GM20431 (cell line): ENCODE measurements around the gene TPCN2.

Experiments used
- in situ Hi-C: fragments of 300-500 bp; cut with MseI, MboI; formaldehyde crosslinking; loops from one replicate; pipeline ENCODE4 v1.15.0; 2020; ENCODE audit warnings: low sequenced_read_pairs; ENCODE audit not compliant: unreplicated experiment

The TPCN2 gene

GRCh38 chr11:69104856-69105395 lies 56.2 kb downstream of the TPCN2 start:
- in situ Hi-C loops: loop anchor here (10.0 kb wide), 1 partner anchor 530 kb away; no protein-coding TSS in a partner anchor

- in situ Hi-C loops: loop anchor here (10.0 kb wide), 1 partner anchor 529 kb away; no protein-coding TSS in a partner anchor
These were observed 56.8 kb downstream of the TPCN2 start for GRCh38 chr11:69105461-69106030.

GRCh38 chr11:69106031-69106811 lies 57.5 kb downstream of the TPCN2 start:
- in situ Hi-C loops: loop anchor here (10.0 kb wide), 1 partner anchor 529 kb away; no protein-coding TSS in a partner anchor

GRCh38 chr11:69107413-69107812 lies 58.7 kb downstream of the TPCN2 start:
- in situ Hi-C loops: loop anchor here (10.0 kb wide), 1 partner anchor 527 kb away; no protein-coding TSS in a partner anchor

GRCh38 chr11:69108030-69108429 lies 59.3 kb downstream of the TPCN2 start:
- in situ Hi-C loops: loop anchor here (10.0 kb wide), 1 partner anchor 527 kb away; no protein-coding TSS in a partner anchor

GRCh38 chr11:69108559-69108958 lies 59.8 kb downstream of the TPCN2 start:
- in situ Hi-C loops: loop anchor here (10.0 kb wide), 1 partner anchor 526 kb away; no protein-coding TSS in a partner anchor

- in situ Hi-C loops: loop anchor here (10.0 kb wide), 1 partner anchor 526 kb away; no protein-coding TSS in a partner anchor
These were observed 60.4 kb downstream of the TPCN2 start for GRCh38 chr11:69109101-69109500.

- in situ Hi-C loops: no loop called here
These were observed 61.7 kb downstream of the TPCN2 start for GRCh38 chr11:69110451-69110850.

GRCh38 chr11:69111624-69112542 lies 63.2 kb downstream of the TPCN2 start:
- in situ Hi-C loops: no loop called here

- in situ Hi-C loops: no loop called here
These were observed 64.5 kb downstream of the TPCN2 start for GRCh38 chr11:69113226-69113625.

- in situ Hi-C loops: no loop called here
These were observed 65.1 kb downstream of the TPCN2 start for GRCh38 chr11:69113646-69114340.

- in situ Hi-C loops: no loop called here
These were observed 65.6 kb downstream of the TPCN2 start for GRCh38 chr11:69114362-69114761.

GRCh38 chr11:69114811-69115523 lies 66.2 kb downstream of the TPCN2 start:
- in situ Hi-C loops: no loop called here

GRCh38 chr11:69115586-69116560 lies 67.1 kb downstream of the TPCN2 start:
- in situ Hi-C loops: no loop called here

- in situ Hi-C loops: no loop called here
These were observed 67.9 kb downstream of the TPCN2 start for GRCh38 chr11:69116671-69117070.

GRCh38 chr11:69119190-69119589 lies 70.5 kb downstream of the TPCN2 start:
- in situ Hi-C loops: no loop called here

GRCh38 chr11:69120096-69120875 lies 71.6 kb downstream of the TPCN2 start:
- in situ Hi-C loops: no loop called here
